CD4-positive, CD25-positive, alpha-beta regulatory T cell (primary cell): Measurements from ENCODE around the gene ZNF462. TPM values are rescaled to one million over a fixed set of nuclear protein-coding genes. Genes with fewer than 3 reads are reported as not detected.

Experiments used
- ATAC-seq, 2 donors: fragments of 150-1000 bp; cut with Tn5 transposase; one replicate each; pipeline ENCODE4 v1.10.0; 2021; ENCODE audit warnings: low read depth in 2 of 2, moderate number of reproducible peaks in 2 of 2, moderate library complexity in 1 of 2
- DNase-seq, 3 donors: peaks; one replicate each; pipeline versions ENCODE4 v3.0.0 to v3.0.0-alpha.2; 2012 to 2022; ENCODE audit warnings: mixed read lengths in 1 of 3
- H3K27ac ChIP-seq: one replicate; pipeline ENCODE4 v1.7.0; 2013; ENCODE audit warnings: mild to moderate bottlenecking, low read length; ENCODE audit not compliant: insufficient read depth, poor library complexity, severe bottlenecking
- H3K27me3 ChIP-seq: one replicate; pipeline ENCODE4 v1.7.0; 2013; ENCODE audit warnings: low read length; ENCODE audit not compliant: control insufficient read depth, insufficient read depth
- H3K36me3 ChIP-seq: one replicate; pipeline ENCODE4 v1.7.0; 2013; ENCODE audit warnings: mild to moderate bottlenecking, low read length, moderate library complexity; ENCODE audit not compliant: control insufficient read depth, insufficient read depth
- H3K4me1 ChIP-seq: 2 replicates; pipeline ENCODE4 v1.7.0; 2013; ENCODE audit warnings: mild to moderate bottlenecking, low read length; ENCODE audit not compliant: insufficient read depth, control insufficient read depth, poor library complexity, severe bottlenecking
- H3K4me3 ChIP-seq: one replicate; pipeline ENCODE4 v1.7.0; 2013; ENCODE audit warnings: low read depth, mild to moderate bottlenecking, low read length, moderate library complexity
- H3K9me3 ChIP-seq, 2 experiments: 1 replicate in 1 of 2; 2 replicates in 1 of 2; pipeline ENCODE4 v1.7.0; 2013; ENCODE audit warnings: low read length in 2 of 2, mild to moderate bottlenecking in 1 of 2, moderate library complexity in 1 of 2; ENCODE audit not compliant: control insufficient read depth in 2 of 2
- H3K27ac Mint-ChIP-seq, 3 donors: one replicate each; pipeline ENCODE4 v1.8.0; 2020 to 2022; ENCODE audit warnings: mild to moderate bottlenecking in 3 of 3, mixed read lengths in 3 of 3, moderate library complexity in 2 of 3
- H3K27me3 Mint-ChIP-seq: one replicate; pipeline ENCODE4 v1.8.0; 2022; ENCODE audit warnings: mild to moderate bottlenecking, mixed read lengths
- H3K36me3 Mint-ChIP-seq: one replicate; pipeline ENCODE4 v1.8.0; 2020; ENCODE audit warnings: mixed read lengths
- H3K4me1 Mint-ChIP-seq, 4 donors: one replicate each; pipeline ENCODE4 v1.8.0; 2020 to 2022; ENCODE audit warnings: mixed read lengths in 4 of 4, mild to moderate bottlenecking in 1 of 4
- H3K4me3 Mint-ChIP-seq, 4 donors: one replicate each; pipeline ENCODE4 v1.8.0; 2020 to 2022; ENCODE audit warnings: mild to moderate bottlenecking in 4 of 4, mixed read lengths in 4 of 4, moderate library complexity in 3 of 4
- H3K9me3 Mint-ChIP-seq, 7 donors: one replicate each; pipeline ENCODE4 v1.8.0; 2020 to 2022; ENCODE audit warnings: mixed read lengths in 7 of 7, mild to moderate bottlenecking in 3 of 7, moderate library complexity in 2 of 7
- polyA plus RNA-seq, 4 donors: library from polyadenylated mRNA; unstranded; fragments of 300-500 nt; fragmentation: Illumina TruSeq; gene quantifications; one replicate each; pipeline ENCODE4 v1.2.3, GENCODE V29; 2021
- total RNA-seq: library from RNA; stranded (reverse); gene quantifications from one replicate; pipeline ENCODE4 v1.2.3, GENCODE V29; 2022

The ZNF462 gene
- total and polyA plus RNA-seq, 5 donors from 2014 or later = 0.62 to 1.7 TPM; not detected in 3

DNA sequence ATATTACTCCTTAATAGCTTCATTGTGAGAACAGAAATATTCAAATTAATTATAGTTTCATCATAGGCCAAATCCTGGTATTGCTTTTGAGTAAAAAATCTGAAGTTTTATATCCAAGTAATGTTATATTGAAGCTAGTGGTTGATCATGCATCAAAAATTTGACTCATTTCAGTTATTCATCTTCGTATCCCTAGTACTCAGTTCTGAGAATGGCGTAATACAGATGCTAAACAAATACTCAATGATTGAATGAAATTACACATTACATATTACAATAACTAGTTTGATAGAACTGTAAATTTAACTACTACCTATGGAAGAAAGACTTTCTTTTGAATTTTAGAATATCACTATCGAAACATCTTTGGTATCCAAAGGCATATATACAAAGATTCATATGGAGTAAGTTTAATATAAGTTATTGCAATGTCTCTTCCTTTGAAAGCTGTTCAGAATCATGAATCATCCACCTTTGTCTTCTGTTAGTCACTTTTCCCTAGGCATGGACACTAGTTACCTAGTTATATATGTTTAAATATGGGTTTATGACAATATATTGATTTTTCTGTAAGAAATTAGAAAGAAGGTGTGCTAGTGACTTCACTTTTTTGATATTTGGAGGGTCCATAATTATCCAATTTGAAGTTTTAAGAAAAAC is 5.0 kb upstream of the ZNF462 start:
- no peak for DNase-seq
- Histone ChIP-seq H3K4me3 (no peak overlapping the region), H3K27me3 (peaks cover 18% of the 10 kb centered on the region), H3K36me3 (no peaks in the 10 kb centered on the region), H3K27ac (no peak overlapping the region), H3K9me3 (no peaks in the 10 kb centered on the region), H3K4me1 (no peaks in the 10 kb centered on the region)
- ATAC-seq = no peak
- H3K27ac Mint-ChIP-seq = no peak overlapping the region
- H3K36me3 Mint-ChIP-seq = no peaks in the 10 kb centered on the region
- peaks cover 40% of the 10 kb centered on the region for H3K27me3 Mint-ChIP-seq
- H3K4me3 Mint-ChIP-seq = peak overlapping the region in 1 of 4 donors; percentile 15
- H3K4me1 Mint-ChIP-seq = peaks cover 0 to 2% (median 0%) of the 10 kb centered on the region in 4 donors
- H3K9me3 Mint-ChIP-seq = peaks cover 0 to 14% (median 0%) of the 10 kb centered on the region in 7 donors

GRCh38 chr9:106859957-106860720 is 2.8 kb upstream of the ZNF462 start:
- H3K4me3 ChIP-seq = no peak overlapping the region
- peaks cover 18% of the 10 kb centered on the region for H3K27me3 ChIP-seq
- H3K4me1 ChIP-seq = no peaks in the 10 kb centered on the region
- ATAC-seq (no peak), DNase-seq (no peak)
- peaks cover 0 to 16% (median 3%) of the 10 kb centered on the region in 7 donors for H3K9me3 Mint-ChIP-seq
- no peak overlapping the region for H3K27ac ChIP-seq
- H3K27me3 Mint-ChIP-seq = peaks cover 60% of the 10 kb centered on the region
- H3K9me3 ChIP-seq = no peaks in the 10 kb centered on the region
- no peak overlapping the region for H3K27ac Mint-ChIP-seq
- H3K36me3 Mint-ChIP-seq = no peaks in the 10 kb centered on the region
- H3K4me3 Mint-ChIP-seq = no peak overlapping the region
- peaks cover 0 to 4% (median 0%) of the 10 kb centered on the region in 4 donors for H3K4me1 Mint-ChIP-seq
- H3K36me3 ChIP-seq = no peaks in the 10 kb centered on the region

DNA sequence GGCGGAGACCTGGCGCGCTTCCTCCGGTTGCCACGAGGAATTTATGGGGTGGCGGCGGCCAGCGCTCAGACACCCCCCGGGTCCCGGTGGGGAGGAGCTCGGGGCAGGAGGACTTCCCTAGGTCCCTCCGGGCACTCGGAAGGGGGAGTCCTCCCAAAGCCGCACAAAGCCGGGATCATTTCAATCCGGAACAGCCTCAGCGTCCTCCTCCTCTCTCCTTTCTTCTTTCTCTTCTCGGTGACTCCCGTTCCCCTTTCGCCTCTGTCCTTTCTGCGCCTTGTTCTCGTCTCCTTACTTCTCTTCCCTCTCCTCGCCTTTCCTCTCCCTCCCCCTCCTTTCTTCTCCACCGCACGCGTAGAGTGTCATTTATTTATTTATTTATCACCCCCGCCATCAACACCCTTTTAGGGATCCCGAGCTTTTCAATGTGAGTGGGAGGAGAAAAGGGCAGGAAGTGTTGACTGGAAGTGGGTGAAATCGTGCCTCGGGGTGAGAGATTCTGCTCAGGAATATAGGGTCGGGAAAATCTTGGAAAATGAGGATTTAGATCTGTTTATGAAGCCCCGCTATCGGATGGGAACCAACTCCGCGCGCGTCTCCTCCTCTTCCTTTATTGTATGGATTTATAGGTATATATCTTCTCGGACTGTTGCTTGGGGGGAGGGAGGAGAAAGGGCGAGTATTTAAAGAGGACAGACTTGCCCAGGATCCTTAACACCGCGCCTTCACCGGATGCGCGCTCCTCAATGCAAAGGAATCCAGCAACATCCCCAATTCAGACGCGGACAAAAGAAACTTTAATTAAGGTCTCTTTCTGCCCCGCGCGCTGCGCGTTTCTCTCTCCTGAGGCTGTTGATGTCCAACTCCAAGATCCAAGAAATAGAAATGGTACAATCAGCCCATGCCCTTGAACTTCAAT is 2.0 kb upstream of the ZNF462 start:
- no peaks in the 10 kb centered on the region for H3K36me3 Mint-ChIP-seq
- Histone ChIP-seq H3K4me1 (no peaks in the 10 kb centered on the region), H3K4me3 (no peak overlapping the region), H3K27me3 (peaks cover 18% of the 10 kb centered on the region), H3K9me3 (peaks cover 0 to 2% of the 10 kb centered on the region in 2 experiments), H3K36me3 (no peaks in the 10 kb centered on the region), H3K27ac (no peak overlapping the region)
- H3K4me1 Mint-ChIP-seq = peaks cover 0 to 4% (median 0%) of the 10 kb centered on the region in 4 donors
- DNase-seq (no peak), ATAC-seq (no peak)
- H3K27me3 Mint-ChIP-seq = peaks cover 66% of the 10 kb centered on the region
- H3K9me3 Mint-ChIP-seq = peaks cover 0 to 21% (median 3%) of the 10 kb centered on the region in 7 donors
- no peak overlapping the region for H3K4me3 Mint-ChIP-seq
- H3K27ac Mint-ChIP-seq = no peak overlapping the region

DNA sequence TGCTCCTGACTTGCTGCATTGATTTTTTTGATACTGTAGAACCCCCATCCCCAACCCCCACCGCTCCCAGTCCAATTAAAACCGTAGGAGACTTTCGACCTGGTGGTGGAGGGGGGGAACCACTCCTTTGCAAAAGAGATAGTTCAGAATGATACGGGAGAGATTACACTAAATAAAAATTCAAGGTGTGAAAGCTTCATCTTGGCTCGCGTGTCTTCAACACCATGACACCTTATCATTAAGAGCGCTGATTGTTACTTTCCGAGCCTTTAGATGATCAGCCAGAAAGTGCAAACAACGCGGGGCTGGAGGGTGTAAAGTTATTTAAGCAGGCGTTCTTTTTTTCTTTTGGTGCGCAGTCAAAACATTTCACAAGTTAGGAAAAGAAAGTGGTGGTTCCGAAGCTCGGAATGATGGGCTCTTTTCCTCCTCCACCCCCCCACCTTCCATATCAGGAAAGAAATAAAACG is 1.3 kb upstream of the ZNF462 start:
- Mint-ChIP-seq H3K36me3 (no peaks in the 10 kb centered on the region), H3K9me3 (peaks cover 0 to 21% (median 3%) of the 10 kb centered on the region in 7 donors), H3K4me3 (no peak overlapping the region), H3K27me3 (peaks cover 66% of the 10 kb centered on the region), H3K27ac (no peak overlapping the region), H3K4me1 (peaks cover 0 to 4% (median 0%) of the 10 kb centered on the region in 4 donors)
- peaks cover 18% of the 10 kb centered on the region for H3K27me3 ChIP-seq
- H3K27ac ChIP-seq = no peak overlapping the region
- H3K9me3 ChIP-seq = peaks cover 0 to 2% of the 10 kb centered on the region in 2 experiments
- no peaks in the 10 kb centered on the region for H3K4me1 ChIP-seq
- ATAC-seq (no peak), DNase-seq (no peak)
- no peak overlapping the region for H3K4me3 ChIP-seq
- H3K36me3 ChIP-seq = no peaks in the 10 kb centered on the region

DNA sequence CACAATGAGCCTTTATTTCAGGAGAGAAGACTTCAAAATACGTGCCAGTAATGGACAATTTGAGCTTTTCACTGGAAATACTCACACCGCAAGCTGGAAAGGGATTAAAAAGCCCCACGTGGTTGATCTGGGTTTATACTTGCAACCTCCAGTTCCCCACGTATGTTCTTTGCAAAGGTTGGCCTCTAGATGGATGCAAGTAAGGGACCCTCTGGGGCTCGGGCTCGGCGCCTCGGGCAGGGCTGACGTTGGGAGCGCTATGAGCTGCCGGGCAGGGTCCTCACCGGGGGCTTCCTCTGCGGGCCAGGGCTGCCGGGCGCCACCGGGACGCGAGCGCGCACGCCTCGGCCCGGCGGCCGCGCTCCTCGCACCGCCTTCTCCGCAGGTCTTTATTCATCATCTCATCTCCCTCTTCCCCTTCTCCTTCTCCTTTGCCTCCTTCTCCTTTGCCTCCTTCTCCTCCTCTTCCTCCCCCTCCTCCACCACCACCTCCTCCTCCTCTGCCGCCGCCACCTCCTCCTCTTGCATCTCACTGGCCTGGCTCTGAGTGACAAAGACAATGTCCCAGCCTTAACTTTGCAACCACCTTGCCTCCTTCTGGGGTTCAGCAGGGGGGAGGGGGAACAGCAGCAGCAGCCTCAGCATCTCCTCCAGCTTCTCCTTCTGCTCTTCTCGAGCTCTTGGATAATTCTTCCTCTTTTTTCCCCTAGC is 701 bp upstream of the ZNF462 start:
- no peak overlapping the region for H3K27ac Mint-ChIP-seq
- Histone ChIP-seq H3K9me3 (peaks cover 0 to 2% of the 10 kb centered on the region in 2 experiments), H3K4me3 (no peak overlapping the region), H3K27ac (no peak overlapping the region), H3K4me1 (no peaks in the 10 kb centered on the region), H3K36me3 (no peaks in the 10 kb centered on the region), H3K27me3 (peaks cover 18% of the 10 kb centered on the region)
- ATAC-seq (no peak), DNase-seq (no peak)
- H3K36me3 Mint-ChIP-seq = no peaks in the 10 kb centered on the region
- H3K9me3 Mint-ChIP-seq = peaks cover 0 to 21% (median 3%) of the 10 kb centered on the region in 7 donors
- H3K27me3 Mint-ChIP-seq = peaks cover 66% of the 10 kb centered on the region
- H3K4me1 Mint-ChIP-seq = peaks cover 0 to 4% (median 0%) of the 10 kb centered on the region in 4 donors
- peak overlapping the region in 1 of 4 donors; percentile 7 for H3K4me3 Mint-ChIP-seq

DNA sequence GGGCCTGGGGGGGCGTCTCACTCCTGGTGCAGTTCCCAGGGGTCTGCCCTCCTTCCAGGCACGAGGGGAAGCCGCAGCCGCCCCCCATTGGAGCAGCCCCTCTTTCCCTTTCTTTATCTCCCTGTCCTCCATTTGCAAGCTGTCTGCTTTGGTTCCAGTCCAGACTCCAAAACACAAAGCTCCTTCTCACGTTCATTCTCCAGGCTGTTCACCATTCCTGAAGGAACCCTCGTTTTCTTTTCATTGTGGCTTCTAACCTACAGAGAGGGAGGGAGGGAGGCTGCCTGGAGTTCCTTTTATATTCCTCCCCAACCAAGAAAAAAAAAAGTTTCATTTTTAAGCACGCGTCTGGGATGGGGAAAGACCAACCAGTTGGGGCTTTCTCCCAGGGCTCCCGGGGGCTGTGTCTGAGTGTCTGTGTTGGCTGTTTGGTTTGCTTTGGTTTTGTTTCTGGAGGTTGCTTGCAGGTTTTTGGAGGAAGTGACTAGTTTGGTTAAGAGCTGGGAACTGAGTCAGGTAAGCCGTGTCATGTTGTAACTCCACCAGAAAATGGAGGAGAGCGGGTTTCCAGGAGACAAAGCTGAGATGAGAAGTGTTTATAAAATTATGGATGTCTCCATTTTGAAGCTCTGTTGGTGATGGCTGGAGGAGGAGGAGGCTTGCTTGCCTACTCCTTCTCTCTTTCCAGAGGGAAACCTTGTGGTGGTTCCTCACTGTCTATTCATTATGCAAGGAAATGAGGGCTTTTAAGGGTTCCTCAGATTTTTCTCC is 1.6 kb downstream of the ZNF462 start:
- ATAC-seq (no peak), DNase-seq (no peak)
- no peaks in the 10 kb centered on the region for H3K36me3 ChIP-seq
- Mint-ChIP-seq H3K27ac (no peak overlapping the region), H3K4me1 (peaks cover 0 to 4% (median 0%) of the 10 kb centered on the region in 4 donors), H3K4me3 (no peak overlapping the region), H3K36me3 (no peaks in the 10 kb centered on the region), H3K9me3 (peaks cover 0 to 21% (median 3%) of the 10 kb centered on the region in 7 donors), H3K27me3 (peaks cover 57% of the 10 kb centered on the region)
- H3K4me1 ChIP-seq = no peaks in the 10 kb centered on the region
- H3K27me3 ChIP-seq = peaks cover 9% of the 10 kb centered on the region
- H3K4me3 ChIP-seq = no peak overlapping the region
- H3K9me3 ChIP-seq = peaks cover 0 to 2% of the 10 kb centered on the region in 2 experiments
- no peak overlapping the region for H3K27ac ChIP-seq
